H1 (cell line): Measurements from ENCODE around the gene TEK. TPM values are rescaled to one million over a fixed set of nuclear protein-coding genes. Genes with fewer than 3 reads are reported as not detected.

Experiments used
- CTCF ChIA-PET: fragments of 300-600 bp; sonication (Branson Sonifier 250); formaldehyde crosslinking; loops from one replicate; lab custom pipeline; 2021; ENCODE audit not compliant: partially characterized antibody; lab: Charles Lee
- POLR2A ChIA-PET: fragments of 300-600 bp; sonication (Branson Sonifier 250); formaldehyde crosslinking; loops from one replicate; lab custom pipeline; 2021; ENCODE audit warnings: inconsistent platforms; ENCODE audit not compliant: partially characterized antibody; lab: Charles Lee
- DNase-seq, 2 experiments: peaks; one replicate each; pipeline versions ENCODE4 v3.0.0 to v3.0.0-alpha.2; 2010 to 2022; ENCODE audit warnings: low spot score in 2 of 2, low read depth in 1 of 2, mixed read lengths in 1 of 2
- FAIRE-seq: peaks from 2 replicates; lab custom pipeline; 2011; peaks lifted over from hg19 to GRCh38; lab: Jason Lieb, UNC
- H2AFZ ChIP-seq: 2 replicates; pipeline ENCODE4 v1.8.1; 2012; ENCODE audit warnings: low read length, inconsistent platforms
- H2AK5ac ChIP-seq: 2 replicates; pipeline ENCODE4 v1.6.1; 2013; ENCODE audit warnings: low read depth, low read length
- H2BK120ac ChIP-seq: replicated peaks from 2 replicates; pipeline ENCODE3; 2013; ENCODE audit warnings: low read depth, low read length, inconsistent platforms
- H2BK12ac ChIP-seq: 2 replicates; pipeline ENCODE4 v1.6.1; 2013; ENCODE audit warnings: low read depth, low read length
- H2BK15ac ChIP-seq: 2 replicates; pipeline ENCODE4 v1.6.1; 2013; ENCODE audit warnings: low read length
- H2BK20ac ChIP-seq: 2 replicates; pipeline ENCODE4 v1.6.1; 2013; ENCODE audit warnings: low read length
- H2BK5ac ChIP-seq: 2 replicates; pipeline ENCODE4 v1.6.1; 2013; ENCODE audit warnings: low read depth, low read length
- H3K14ac ChIP-seq: 2 replicates; pipeline ENCODE4 v1.6.1; 2013; ENCODE audit warnings: inconsistent platforms; ENCODE audit not compliant: insufficient read length
- H3K18ac ChIP-seq: 2 replicates; pipeline ENCODE4 v1.6.1; 2013; ENCODE audit warnings: low read length; ENCODE audit errors: extremely low read depth
- H3K23ac ChIP-seq: 2 replicates; pipeline ENCODE4 v1.6.1; 2013; ENCODE audit warnings: inconsistent platforms; ENCODE audit not compliant: insufficient read length
- H3K23me2 ChIP-seq: 2 replicates; pipeline ENCODE4 v1.6.1; 2013; ENCODE audit warnings: low read depth, low read length
- H3K27ac ChIP-seq: 2 replicates; pipeline ENCODE4 v1.6.1; 2011; ENCODE audit warnings: low read depth, low read length, inconsistent platforms
- H3K27me3 ChIP-seq, 4 experiments: replicated peaks in 1 of 4; 1 replicate in 1 of 4; 2 replicates in 3 of 4; pipeline versions ENCODE4 v1.6.1 to v1.8.1; 2011 to 2013; ENCODE audit warnings: low read length in 3 of 4, mild to moderate bottlenecking in 3 of 4, inconsistent platforms in 2 of 4, mixed read lengths in 2 of 4, moderate library complexity in 1 of 4; ENCODE audit not compliant: control insufficient read depth in 3 of 4, insufficient read depth in 3 of 4; ENCODE audit errors: extremely low read depth in 1 of 4
- H3K36me3 ChIP-seq, 4 experiments: 2 replicates each; pipeline versions ENCODE4 v1.6.1 to v1.8.1; 2011 to 2013; ENCODE audit warnings: mild to moderate bottlenecking in 4 of 4, low read length in 3 of 4, moderate library complexity in 2 of 4, control low read depth in 1 of 4, inconsistent platforms in 1 of 4; ENCODE audit not compliant: insufficient read depth in 4 of 4, control insufficient read depth in 2 of 4
- H3K4ac ChIP-seq: replicated peaks from 2 replicates; pipeline ENCODE3; 2013; ENCODE audit warnings: low read length, low read depth, mixed read lengths, inconsistent platforms; ENCODE audit not compliant: insufficient read length
- H3K4me1 ChIP-seq, 4 experiments: replicated peaks in 1 of 4; 1 replicate in 1 of 4; 2 replicates in 3 of 4; pipeline versions ENCODE4 v1.6.1 to v1.8.1; 2011 to 2013; ENCODE audit warnings: low read length in 3 of 4, inconsistent platforms in 2 of 4, mixed read lengths in 1 of 4; ENCODE audit not compliant: insufficient read depth in 4 of 4, control insufficient read depth in 3 of 4
- H3K4me2 ChIP-seq, 2 experiments: 2 replicates each; pipeline versions ENCODE4 v1.6.1 to v1.8.1; 2011 to 2013; ENCODE audit warnings: low read depth in 2 of 2, low read length in 2 of 2, control low read depth in 1 of 2, inconsistent platforms in 1 of 2, mild to moderate bottlenecking in 1 of 2; ENCODE audit not compliant: insufficient read depth in 1 of 2
- H3K4me3 ChIP-seq, 4 experiments: fragments of 200-600, 300-600 bp in 1 of 4; sonication (generic), shearing (Covaris generic), sonication (Bioruptor Twin) in 1 of 4; 2 replicates each; pipeline versions ENCODE4 v1.5.1 to v1.8.1; 2011 to 2016; ENCODE audit warnings: low read length in 4 of 4, low read depth in 3 of 4, control low read depth in 2 of 4, inconsistent platforms in 2 of 4, mild to moderate bottlenecking in 2 of 4, mixed read lengths in 1 of 4, moderate library complexity in 1 of 4; ENCODE audit not compliant: insufficient read depth in 2 of 4; ENCODE audit errors: extremely low read depth in 1 of 4
- H3K56ac ChIP-seq: replicated peaks from 2 replicates; pipeline ENCODE3; 2013; ENCODE audit warnings: low read depth, mild to moderate bottlenecking, mixed read lengths, low read length, inconsistent platforms; ENCODE audit not compliant: insufficient read length
- H3K79me1 ChIP-seq: 2 replicates; pipeline ENCODE4 v1.6.1; 2013; ENCODE audit warnings: low read depth, low read length, control low read depth
- H3K79me2 ChIP-seq, 2 experiments: 2 replicates each; pipeline versions ENCODE4 v1.6.1 to v1.8.1; 2012 to 2013; ENCODE audit warnings: low read length in 2 of 2, mild to moderate bottlenecking in 2 of 2, inconsistent platforms in 1 of 2; ENCODE audit not compliant: insufficient read depth in 2 of 2, control insufficient read depth in 1 of 2
- H3K9ac ChIP-seq, 4 experiments: replicated peaks in 1 of 4; 1 replicate in 1 of 4; 2 replicates in 3 of 4; pipeline versions ENCODE4 v1.6.1 to v1.8.1; 2011 to 2013; ENCODE audit warnings: low read depth in 3 of 4, low read length in 3 of 4, control low read depth in 2 of 4, mild to moderate bottlenecking in 2 of 4, moderate library complexity in 2 of 4, inconsistent platforms in 1 of 4; ENCODE audit errors: extremely low read depth in 1 of 4
- H3K9me3 ChIP-seq, 2 experiments: 2 replicates each; pipeline versions ENCODE4 v1.6.1 to v1.8.1; 2012 to 2013; ENCODE audit warnings: mild to moderate bottlenecking in 2 of 2, moderate library complexity in 2 of 2, control low read depth in 1 of 2, inconsistent platforms in 1 of 2, low read depth in 1 of 2, low read length in 1 of 2, mixed read lengths in 1 of 2; ENCODE audit not compliant: insufficient read depth in 2 of 2
- H4K20me1 ChIP-seq, 2 experiments: replicated peaks in 1 of 2; 2 replicates each; pipeline versions ENCODE3 to v1.8.1; 2011 to 2013; ENCODE audit warnings: inconsistent platforms in 2 of 2, low read length in 2 of 2, mild to moderate bottlenecking in 1 of 2; ENCODE audit not compliant: insufficient read depth in 2 of 2, control insufficient read depth in 1 of 2
- H4K5ac ChIP-seq: 2 replicates; pipeline ENCODE4 v1.6.1; 2013; ENCODE audit warnings: low read length, low read depth, mixed read lengths, inconsistent platforms; ENCODE audit not compliant: insufficient read length
- H4K8ac ChIP-seq: 2 replicates; pipeline ENCODE4 v1.8.0; 2013; ENCODE audit warnings: mild to moderate bottlenecking, moderate library complexity, low read length, inconsistent platforms; ENCODE audit not compliant: insufficient read depth; ENCODE audit errors: extremely low read depth
- H4K91ac ChIP-seq: replicated peaks from 2 replicates; pipeline ENCODE3; 2013; ENCODE audit warnings: low read length, mixed read lengths, inconsistent platforms; ENCODE audit not compliant: insufficient read length
- RXRA ChIP-seq: IDR thresholded peaks from 2 replicates; pipeline ENCODE4 v1.6.1; 2011; ENCODE audit warnings: low read depth, mild to moderate bottlenecking, low read length, moderate library complexity; ENCODE audit not compliant: insufficient read depth
- polyA plus RNA-seq, 7 experiments: library from polyadenylated mRNA; depleted of rRNA in 3 of 7; stranded (reverse) in 5 of 7; unstranded in 2 of 7; fragments of >200 nt in 5 of 7; fragments of 200-250 nt in 2 of 7; gene quantifications; 1 replicate in 5 of 7; 2 replicates in 1 of 7; 4 replicates in 1 of 7; pipeline versions ENCODE4 v1.2.1 to v1.2.3, GENCODE V29; 2011 to 2013; ENCODE audit warnings: missing spikeins in 2 of 7, mixed read lengths in 2 of 7
- total RNA-seq: library from RNA; stranded (reverse); fragmentation: NEBNext Ultra II Directional; extraction: Animal tissue kit (Norgen Biotek cat#: 25700); gene quantifications from 2 replicates; pipeline ENCODE4 v1.2.1, GENCODE V29; 2021

Gene TEK
- total and polyA plus RNA-seq, 2 of the 8 experiments (the other 6 are each of a cell fraction or from before 2014, with no cell fraction given) = 11.0 to 35.8 TPM

- H3K56ac ChIP-seq = no peak overlapping the region
- no peak overlapping the region for H2BK15ac ChIP-seq
- no peak overlapping the region for H4K5ac ChIP-seq
- no peak overlapping the region for H4K8ac ChIP-seq
- no peak overlapping the region for H3K9ac ChIP-seq
- no peak overlapping the region for H2AK5ac ChIP-seq
- no peak overlapping the region for H3K14ac ChIP-seq
- DNase-seq (no peak), FAIRE-seq (no peak)
- H2BK12ac ChIP-seq = no peak overlapping the region
- H3K27ac ChIP-seq = no peak overlapping the region
- no peak overlapping the region for H3K4me2 ChIP-seq
- H3K4me1 ChIP-seq = no peaks in the 10 kb centered on the region; a peak in 1 of 7 replicates
- no peaks in the 10 kb centered on the region for H3K79me2 ChIP-seq
- H3K23ac ChIP-seq = no peak overlapping the region
- H3K9me3 ChIP-seq = no peaks in the 10 kb centered on the region
- H3K79me1 ChIP-seq = no peaks in the 10 kb centered on the region
- H2BK20ac ChIP-seq = no peak overlapping the region
- no peak overlapping the region for H4K91ac ChIP-seq
- no peak overlapping the region for H2BK120ac ChIP-seq
- no peaks in the 10 kb centered on the region for H3K23me2 ChIP-seq
- no peak overlapping the region for H3K4me3 ChIP-seq
- no peak for TF ChIP-seq RXRA
- TF ChIP-seq, all 59 proteins: peak for 0
- ChIA-PET CTCF (interaction anchor here (0.7 to 3.9 kb wide), 15 partner anchors 9 to 310 kb away, joined by 3 to 39 read pairs (median 4); no protein-coding TSS in a partner anchor), POLR2A (no interaction called here)
- H4K20me1 ChIP-seq = no peaks in the 10 kb centered on the region
- no peak overlapping the region for H2AFZ ChIP-seq
- no peak overlapping the region for H2BK5ac ChIP-seq
- H3K27me3 ChIP-seq = no peaks in the 10 kb centered on the region
- no peaks in the 10 kb centered on the region for H3K36me3 ChIP-seq
- H3K18ac ChIP-seq = no peak overlapping the region
- H3K4ac ChIP-seq = no peak overlapping the region
Observed at GRCh38 chr9:27248702-27249101, 139.7 kb downstream of the TEK start.
